ENCODE results near the gene TENM3.

Gene TENM3

GRCh38 chr4:182620111-182620980 lies 377.1 kb downstream of the TENM3 start (continued):
- no peak for TF ChIP-seq ZNF645 (tag by site-specific recombination; IDR thresholded peaks at IDR 0.05)
- no peak for TF ChIP-seq ZNF311 (tag by site-specific recombination; IDR thresholded peaks at IDR 0.05; ENCODE audit: borderline replicate concordance)
- TF ChIP-seq ZNF16 (tag by site-specific recombination; IDR thresholded peaks at IDR 0.05; ENCODE audit: low read depth), result no peak
- no peak for TF ChIP-seq ZSCAN5A (tag by site-specific recombination; IDR thresholded peaks at IDR 0.05)

- ChIA-PET CTCF (no interaction called here), POLR2A (no interaction called here)
- Histone ChIP-seq H3K36me3 (ENCODE audit: control insufficient read depth in 2 of 2, insufficient read depth in 1 of 2, low read length in 2 of 2) (peaks cover 0 to 4% of the 10 kb centered on the region in 2 experiments; a peak in 1 of 3 replicates), H3K4me1 (ENCODE audit: control insufficient read depth, insufficient read depth, low read length) (no peaks in the 10 kb centered on the region), H3K27ac (ENCODE audit: extremely low read depth, low read depth, low read length) (no peak overlapping the region), H3K4me3 (ENCODE audit: low read depth, low read length) (no peak overlapping the region), H3K9me3 (ENCODE audit: control insufficient read depth, insufficient read depth, low read depth, low read length) (no peaks in the 10 kb centered on the region)
- TF ChIP-seq SCRT2 (tag by site-specific recombination; IDR thresholded peaks at IDR 0.05), result 0 out of 2 replicates have a peak, but pooled peaks have one; percentile 15
- TF ChIP-seq BCL11B (tag by site-specific recombination; IDR thresholded peaks at IDR 0.05; ENCODE audit: low read depth), result no peak
Observed at GRCh38 chr4:182624281-182624680, 381.1 kb downstream of the TENM3 start.

GRCh38 chr4:182625193-182625592 lies 382.0 kb downstream of the TENM3 start:
- TF ChIP-seq ZNF837 (tag by site-specific recombination; IDR thresholded peaks at IDR 0.05) (no peak), ZBTB20 (tag by site-specific recombination; IDR thresholded peaks at IDR 0.05) (no peak), ZNF311 (tag by site-specific recombination; IDR thresholded peaks at IDR 0.05; ENCODE audit: borderline replicate concordance) (no peak), ZNF280C (tag by site-specific recombination; IDR thresholded peaks at IDR 0.05) (no peak), ZNF830 (tag by site-specific recombination; IDR thresholded peaks at IDR 0.05; ENCODE audit: low read depth) (no peak), OVOL3 (tag by site-specific recombination; IDR thresholded peaks at IDR 0.05) (no peak), SP3 (tag by site-specific recombination; IDR thresholded peaks at IDR 0.05) (no peak)
- no peaks in the 10 kb centered on the region for H3K9me3 ChIP-seq (ENCODE audit: control insufficient read depth, insufficient read depth, low read depth, low read length)
- H3K4me3 ChIP-seq (ENCODE audit: low read depth, low read length), result no peak overlapping the region
- ChIA-PET CTCF (no interaction called here), POLR2A (no interaction called here)
- no peaks in the 10 kb centered on the region for H3K4me1 ChIP-seq (ENCODE audit: control insufficient read depth, insufficient read depth, low read length)
- no peak overlapping the region for H3K27ac ChIP-seq (ENCODE audit: extremely low read depth, low read depth, low read length)
- H3K36me3 ChIP-seq (ENCODE audit: control insufficient read depth in 2 of 2, insufficient read depth in 1 of 2, low read length in 2 of 2), result peaks cover 0 to 7% of the 10 kb centered on the region in 2 experiments; a peak in 1 of 3 replicates

GRCh38 chr4:182627996-182628395 lies 384.8 kb downstream of the TENM3 start:
- peaks cover 0 to 7% of the 10 kb centered on the region in 2 experiments; a peak in 1 of 3 replicates for H3K36me3 ChIP-seq (ENCODE audit: control insufficient read depth in 2 of 2, insufficient read depth in 1 of 2, low read length in 2 of 2)
- no peaks in the 10 kb centered on the region for H3K4me1 ChIP-seq (ENCODE audit: control insufficient read depth, insufficient read depth, low read length)
- CTCF ChIA-PET, result no interaction called here
- TF ChIP-seq ZBTB11 (tag by site-specific recombination; conservative IDR thresholded peaks at IDR 0.05; ENCODE audit: low read depth) (no peak), PRDM1 (tag by site-specific recombination; IDR thresholded peaks at IDR 0.05) (no peak), FEZF1 (tag by site-specific recombination; IDR thresholded peaks at IDR 0.05) (no peak), ZBTB7A (tag by site-specific recombination; IDR thresholded peaks at IDR 0.05; ENCODE audit: low read depth) (no peak), ZNF561 (tag by site-specific recombination; IDR thresholded peaks at IDR 0.05; ENCODE audit: borderline replicate concordance) (no peak), ZNF174 (tag by site-specific recombination; IDR thresholded peaks at IDR 0.05) (no peak), ZNF677 (tag by site-specific recombination; IDR thresholded peaks at IDR 0.05) (no peak), ZNF530 (tag by site-specific recombination; IDR thresholded peaks at IDR 0.05; ENCODE audit: low read depth) (no peak)
- H3K4me3 ChIP-seq (ENCODE audit: low read depth, low read length), result no peak overlapping the region
- H3K9me3 ChIP-seq (ENCODE audit: control insufficient read depth, insufficient read depth, low read depth, low read length), result no peaks in the 10 kb centered on the region
- POLR2A ChIA-PET, result no interaction called here
- H3K27ac ChIP-seq (ENCODE audit: extremely low read depth, low read depth, low read length), result no peak overlapping the region
